ENCODE results near the gene AUP1. TPM values are rescaled to one million over a fixed set of nuclear protein-coding genes. Genes with fewer than 3 reads are reported as not detected.

AUP1 gene
- total RNA-seq, 2 experiments from 2014 or later, result 116 to 136 TPM

DNA sequence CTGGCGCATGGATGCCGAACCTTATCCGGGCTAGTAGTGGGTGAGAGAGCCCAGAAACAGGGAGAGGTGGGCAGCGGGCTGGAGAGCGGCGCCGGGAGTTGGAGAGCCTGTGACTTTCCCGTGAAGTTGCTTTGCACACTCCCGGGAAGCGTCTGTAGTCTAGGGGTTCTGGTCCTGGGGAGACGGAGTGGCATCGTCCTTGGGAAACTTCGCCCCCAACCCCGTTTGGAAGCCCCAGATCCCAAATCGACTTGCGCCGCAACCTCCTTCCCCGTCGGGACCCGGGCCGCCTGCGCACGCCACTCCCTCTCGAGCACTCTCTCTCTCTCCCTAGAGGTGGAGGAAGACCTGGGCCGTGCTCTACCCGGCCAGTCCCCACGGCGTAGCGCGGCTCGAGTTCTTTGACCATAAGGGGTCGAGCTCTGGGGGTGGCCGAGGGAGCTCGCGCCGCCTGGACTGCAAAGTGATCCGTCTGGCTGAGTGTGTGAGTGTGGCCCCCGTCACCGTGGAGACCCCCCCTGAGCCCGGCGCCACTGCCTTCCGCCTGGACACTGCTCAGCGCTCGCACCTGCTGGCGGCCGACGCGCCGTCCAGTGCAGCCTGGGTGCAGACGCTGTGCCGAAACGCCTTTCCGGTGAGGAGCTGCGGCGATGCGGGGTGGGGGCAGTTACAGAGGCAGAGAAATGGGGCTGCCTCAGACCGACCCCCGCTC is 25.5 kb upstream of the AUP1 start:
- DNase-seq, result peak; percentile 37
- Mint-ChIP-seq H3K27ac (peak overlapping the region; percentile 94), H3K9me3 (no peaks in the 10 kb centered on the region), H3K27me3 (peaks cover 19% of the 10 kb centered on the region), H3K36me3 (ENCODE audit: low read depth) (peaks cover 13% of the 10 kb centered on the region), H3K4me1 (peaks cover 25% of the 10 kb centered on the region), H3K4me3 (peak overlapping the region; percentile 95)
- POLR2A ChIA-PET, result interaction anchor here (0.6 kb wide), 1 partner anchor 12 kb away, joined by 3 read pairs; no protein-coding TSS in a partner anchor
- CTCF ChIA-PET, result interaction anchor here (0.6 to 6.5 kb wide), 7 partner anchors 9 to 249 kb away, joined by 3 to 36 read pairs (median 3); partner anchors contain the start of genes AUP1 and HTRA2

DNA sequence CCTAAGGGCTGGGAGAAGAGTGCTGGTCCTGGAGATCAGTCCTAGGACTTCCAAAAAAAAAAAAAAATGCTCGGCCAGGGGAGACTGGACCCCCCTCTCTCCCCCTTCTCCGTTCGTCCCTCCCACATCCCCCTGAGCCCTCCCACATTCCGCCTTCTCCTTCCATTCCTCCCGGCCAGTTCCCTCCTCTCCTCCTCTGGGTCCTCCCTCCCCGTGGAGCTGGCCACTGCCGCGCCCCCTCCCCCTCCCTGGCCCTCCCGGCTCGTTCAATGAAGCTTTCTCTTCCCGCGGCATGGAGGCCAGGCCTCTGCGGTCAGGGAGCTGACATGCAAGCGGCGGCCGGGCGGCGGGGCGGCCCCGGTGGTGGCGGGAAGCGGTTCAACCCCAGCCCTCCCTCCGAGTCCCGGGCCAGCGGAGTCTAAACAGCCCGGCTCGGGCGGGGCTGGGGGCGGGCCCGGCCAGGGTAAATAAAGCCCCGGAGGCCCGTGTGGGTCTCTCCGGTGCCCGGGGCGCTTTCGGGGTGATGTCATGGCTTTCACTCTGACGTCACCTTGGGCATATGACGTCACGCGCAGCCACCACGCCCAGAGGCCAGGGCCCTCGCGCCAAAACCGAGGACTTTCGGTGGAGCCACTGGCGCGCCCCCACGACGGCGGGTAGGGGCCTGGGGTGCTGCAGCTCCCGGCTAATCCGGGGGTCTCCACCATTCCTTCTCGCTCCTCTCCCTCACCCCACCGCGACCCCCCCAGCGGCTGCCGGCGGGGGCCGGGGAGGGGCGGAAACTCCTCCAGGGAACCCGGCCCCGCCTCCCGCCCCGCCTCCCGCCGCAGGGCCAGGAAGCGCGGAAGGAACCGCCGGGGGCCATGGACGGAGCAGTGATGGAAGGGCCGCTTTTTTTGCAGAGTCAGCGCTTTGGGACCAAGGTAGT is 24.6 kb upstream of the AUP1 start, which contains the start of the genes DOK1 and LOXL3:
DOK1 (plus strand) TSS at position 829 of the 928 bp plus-strand sequence; CDS start at position 864, 35 bp downstream.
LOXL3 (minus strand) TSS at position 51 of the 928 bp plus-strand sequence. CDS start 1,308 bp downstream, outside the sequence.
- peaks cover 27% of the 10 kb centered on the region for H3K4me1 Mint-ChIP-seq
- peaks cover 26% of the 10 kb centered on the region for H3K27me3 Mint-ChIP-seq
- H3K4me3 Mint-ChIP-seq, result peak within 1 kb of the TSS; percentile 95
- DNase-seq, result peak; percentile 86
- H3K27ac Mint-ChIP-seq, result peak within 1 kb of the TSS; percentile 94
- H3K36me3 Mint-ChIP-seq (ENCODE audit: low read depth), result peaks cover 13% of the 10 kb centered on the region
- ChIA-PET CTCF (interaction anchor here (1.1 to 6.5 kb wide), 2 partner anchors 21 to 32 kb away, joined by 3 to 36 read pairs; no protein-coding TSS in a partner anchor), POLR2A (interaction anchor here (0.6 kb wide), 1 partner anchor 35 kb away, joined by 3 read pairs; no protein-coding TSS in a partner anchor)
- H3K9me3 Mint-ChIP-seq, result no peaks in the 10 kb centered on the region

DNA sequence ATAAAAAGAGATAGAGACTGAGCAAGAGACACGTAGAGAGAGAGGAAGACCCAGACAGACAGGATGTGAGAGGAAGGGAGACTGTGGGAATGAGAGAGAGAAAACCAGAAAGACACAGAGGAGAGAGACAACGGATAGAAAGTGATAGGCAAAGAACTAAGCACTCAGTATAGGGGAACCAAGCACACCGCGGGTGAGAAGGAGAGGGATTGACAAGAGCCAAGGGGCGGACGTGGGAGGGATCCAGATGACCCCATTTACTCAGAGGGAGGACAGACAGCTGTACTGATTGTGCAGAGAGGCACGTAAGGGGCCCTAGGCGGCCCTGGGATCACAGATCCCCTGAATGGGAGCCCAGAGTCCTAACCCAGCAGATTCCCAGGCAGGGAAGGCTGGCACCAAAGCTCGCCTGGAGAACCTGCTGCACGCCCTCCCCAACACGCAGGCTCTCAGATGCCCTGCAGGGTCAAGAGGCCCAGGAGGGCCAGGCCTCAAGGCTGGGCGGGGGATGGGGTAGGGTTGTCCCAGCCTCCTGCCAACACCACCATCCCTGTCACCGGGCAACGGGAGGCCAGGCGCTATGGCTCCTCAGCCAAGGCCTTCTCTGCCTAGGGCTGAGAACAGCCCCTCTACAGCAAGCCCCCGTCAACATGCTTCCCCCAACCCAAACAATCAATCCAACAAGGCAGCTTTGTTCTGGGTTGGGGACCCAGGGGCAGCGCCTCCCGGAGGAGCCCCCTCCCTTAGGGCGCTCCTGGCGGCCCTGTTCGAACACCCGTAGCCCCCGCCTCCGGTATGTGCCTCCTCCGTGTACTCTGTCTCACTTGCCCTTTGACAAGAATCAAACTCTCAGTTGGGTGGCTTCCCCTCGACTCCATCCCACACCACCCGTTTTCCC is 23.7 kb upstream of the AUP1 start:
- no peak for DNase-seq
- Mint-ChIP-seq H3K36me3 (ENCODE audit: low read depth) (peaks cover 10% of the 10 kb centered on the region), H3K9me3 (no peaks in the 10 kb centered on the region), H3K27ac (peak overlapping the region; percentile 90), H3K27me3 (peaks cover 31% of the 10 kb centered on the region), H3K4me3 (peak overlapping the region; percentile 60), H3K4me1 (peaks cover 31% of the 10 kb centered on the region)
- POLR2A ChIA-PET, result no interaction called here
- CTCF ChIA-PET, result interaction anchor here (1.1 kb wide), 2 partner anchors 19 to 33 kb away, joined by 3 to 4 read pairs; no protein-coding TSS in a partner anchor

GRCh38 chr2:74551942-74552913 is 22.7 kb upstream of the AUP1 start:
- Mint-ChIP-seq H3K4me1 (peaks cover 33% of the 10 kb centered on the region), H3K9me3 (no peaks in the 10 kb centered on the region), H3K36me3 (ENCODE audit: low read depth) (peaks cover 9% of the 10 kb centered on the region), H3K27ac (peak overlapping the region; percentile 47), H3K4me3 (no peak overlapping the region), H3K27me3 (peaks cover 39% of the 10 kb centered on the region)
- ChIA-PET CTCF (interaction anchor here (1.1 to 1.2 kb wide), 3 partner anchors 18 to 20 kb away, joined by 3 to 5 read pairs (median 4); no protein-coding TSS in a partner anchor), POLR2A (no interaction called here)
- DNase-seq, result no peak

DNA sequence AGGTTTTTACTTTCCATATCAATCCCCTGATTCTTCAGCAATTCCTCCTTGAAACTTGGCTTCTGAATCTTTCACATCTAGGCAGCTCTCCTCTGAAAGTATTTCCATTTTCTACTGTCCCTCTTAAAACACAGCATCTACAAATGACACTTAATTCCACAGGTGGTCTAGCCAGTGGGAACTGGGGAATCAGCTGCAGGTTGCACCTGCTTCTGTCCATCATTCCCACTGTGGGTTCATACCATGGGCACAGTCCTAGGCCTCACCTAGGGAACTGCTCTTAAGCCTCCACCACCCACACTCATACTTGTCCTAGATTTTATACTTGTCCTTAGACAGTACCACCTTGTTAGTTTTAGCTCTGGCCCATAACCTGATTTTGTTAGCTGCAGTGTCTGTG is 22.0 kb upstream of the AUP1 start:
- no peak overlapping the region for H3K4me3 Mint-ChIP-seq
- POLR2A ChIA-PET, result no interaction called here
- CTCF ChIA-PET, result interaction anchor here (1.2 kb wide), 2 partner anchors 20 to 21 kb away, joined by 3 to 5 read pairs; no protein-coding TSS in a partner anchor

GRCh38 chr2:74550231-74550630 is 20.7 kb upstream of the AUP1 start:
- CTCF ChIA-PET, result interaction anchor here (0.9 to 2.2 kb wide), 5 partner anchors 10 to 67 kb away, joined by 3 to 5 read pairs (median 4); partner anchors contain the start of genes CCDC142 and TTC31
- peaks cover 53% of the 10 kb centered on the region for H3K27me3 Mint-ChIP-seq
- H3K27ac Mint-ChIP-seq, result no peak overlapping the region
- no peaks in the 10 kb centered on the region for H3K36me3 Mint-ChIP-seq (ENCODE audit: low read depth)
- peak overlapping the region; percentile 6 for H3K4me3 Mint-ChIP-seq
- POLR2A ChIA-PET, result interaction anchor here (0.9 kb wide), 1 partner anchor 29 kb away, joined by 3 read pairs; no protein-coding TSS in a partner anchor
- peaks cover 19% of the 10 kb centered on the region for H3K4me1 Mint-ChIP-seq
- DNase-seq, result no peak
- no peaks in the 10 kb centered on the region for H3K9me3 Mint-ChIP-seq

More for the DNA sequence above, 22.0 kb upstream of the AUP1 start:
- no peaks in the 10 kb centered on the region for H3K9me3 Mint-ChIP-seq
- peaks cover 41% of the 10 kb centered on the region for H3K27me3 Mint-ChIP-seq
- H3K4me1 Mint-ChIP-seq, result peaks cover 30% of the 10 kb centered on the region
- H3K27ac Mint-ChIP-seq, result no peak overlapping the region
- H3K36me3 Mint-ChIP-seq (ENCODE audit: low read depth), result peaks cover 5% of the 10 kb centered on the region
- DNase-seq, result no peak

- POLR2A ChIA-PET, result no interaction called here
- CTCF ChIA-PET, result interaction anchor here (0.9 to 2.2 kb wide), 4 partner anchors 15 to 76 kb away, joined by 3 to 5 read pairs (median 4); partner anchors contain the start of genes CCDC142, MRPL53 and TTC31
- Mint-ChIP-seq H3K27me3 (peaks cover 62% of the 10 kb centered on the region), H3K27ac (no peak overlapping the region), H3K36me3 (ENCODE audit: low read depth) (no peaks in the 10 kb centered on the region), H3K4me3 (peak overlapping the region; percentile 49), H3K9me3 (no peaks in the 10 kb centered on the region), H3K4me1 (peaks cover 19% of the 10 kb centered on the region)
- no peak for DNase-seq
These were observed 19.7 kb upstream of the AUP1 start for GRCh38 chr2:74548900-74549826.

- POLR2A ChIA-PET, result no interaction called here
- H3K27me3 Mint-ChIP-seq, result peaks cover 62% of the 10 kb centered on the region
These were observed 18.9 kb upstream of the AUP1 start for GRCh38 chr2:74548285-74548899.

GRCh38 chr2:74546004-74546403 is 16.5 kb upstream of the AUP1 start:
- Mint-ChIP-seq H3K9me3 (no peaks in the 10 kb centered on the region), H3K4me1 (peaks cover 10% of the 10 kb centered on the region), H3K4me3 (no peak overlapping the region), H3K27me3 (peaks cover 62% of the 10 kb centered on the region), H3K27ac (no peak overlapping the region), H3K36me3 (ENCODE audit: low read depth) (no peaks in the 10 kb centered on the region)
- no peak for DNase-seq
- ChIA-PET CTCF (interaction anchor here (0.7 to 1.7 kb wide), 4 partner anchors 10 to 42 kb away, joined by 3 to 5 read pairs (median 4); no protein-coding TSS in a partner anchor), POLR2A (no interaction called here)

More at GRCh38 chr2:74548285-74548899, 18.9 kb upstream of the AUP1 start:
- Mint-ChIP-seq H3K27ac (no peak overlapping the region), H3K4me3 (peak overlapping the region; percentile 55), H3K36me3 (ENCODE audit: low read depth) (no peaks in the 10 kb centered on the region), H3K4me1 (peaks cover 16% of the 10 kb centered on the region), H3K9me3 (no peaks in the 10 kb centered on the region)
- DNase-seq, result no peak
- CTCF ChIA-PET, result interaction anchor here (0.6 to 1.1 kb wide), 2 partner anchors 75 to 1354 kb away, joined by 3 to 4 read pairs; partner anchors contain the start of gene MRPL53
